Astrocyte of the spinal cord (primary cell): ENCODE measurements around the gene CCDC85A.

Experiments used
- DNase-seq: peaks from one replicate; pipeline ENCODE4 v3.0.0; 2011; ENCODE audit warnings: low read depth, low spot score
- H3K4me3 ChIP-seq: 2 replicates; pipeline ENCODE4 v1.5.1; 2011; ENCODE audit warnings: low read depth, mild to moderate bottlenecking, low read length, moderate library complexity
- CTCF ChIP-seq: IDR thresholded peaks from 2 replicates; pipeline ENCODE4 v1.5.1; 2012; ENCODE audit warnings: low read depth, mild to moderate bottlenecking, low read length, inconsistent platforms
- in situ Hi-C: cut with HindIII; loops from 2 replicates; pipeline ENCODE4 v1.10.0; 2017; ENCODE audit warnings: low sequenced_read_pairs

The CCDC85A gene

DNA sequence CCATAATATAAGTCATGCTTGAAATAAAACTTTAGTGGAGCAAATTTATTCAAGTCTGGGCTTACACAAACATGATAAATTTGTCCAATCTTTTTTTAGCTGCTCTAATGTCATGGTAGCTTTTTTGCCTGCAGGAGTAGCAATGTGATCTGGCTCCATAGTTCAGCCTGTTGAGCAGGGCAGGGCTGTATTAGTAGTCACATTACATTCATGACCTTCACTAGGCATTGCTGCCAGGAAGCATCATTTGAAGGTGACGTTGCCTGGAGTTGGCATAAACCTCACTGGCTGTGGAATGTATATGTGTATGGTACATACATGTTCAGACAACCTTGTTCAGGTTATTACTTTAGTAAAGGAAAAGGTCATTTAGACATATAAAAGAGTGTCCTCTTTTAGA lies 76.6 kb downstream of the CCDC85A start:
- in situ Hi-C loops: no loop called here
- no peak for DNase-seq
- H3K4me3 ChIP-seq: no peak overlapping the region
- no peak for TF ChIP-seq CTCF

DNA sequence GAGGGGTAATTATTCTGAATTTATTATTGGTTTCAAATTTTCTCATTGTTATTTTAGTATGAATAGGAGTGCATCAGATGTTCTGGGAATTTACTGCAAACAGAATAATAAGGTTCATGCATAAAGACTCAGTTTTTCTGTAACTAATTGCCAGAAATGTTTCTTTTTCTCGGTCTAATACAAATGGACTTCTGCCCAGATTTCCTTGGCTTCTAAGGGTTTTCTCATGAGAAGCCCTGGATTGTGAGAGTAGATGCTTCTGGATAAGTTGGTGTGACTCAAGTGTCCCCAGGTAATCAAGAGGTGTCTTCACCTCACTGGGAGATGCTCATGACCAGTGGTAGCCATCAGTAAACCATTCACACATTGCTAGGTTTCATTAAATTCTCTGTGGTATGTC lies 78.5 kb downstream of the CCDC85A start:
- H3K4me3 ChIP-seq: no peak overlapping the region
- no peak for DNase-seq
- no peak for TF ChIP-seq CTCF
- in situ Hi-C loops: no loop called here

GRCh38 chr2:56263876-56264275 lies 80.1 kb downstream of the CCDC85A start:
- in situ Hi-C loops: no loop called here
- no peak for TF ChIP-seq CTCF
- no peak for DNase-seq
- no peak overlapping the region for H3K4me3 ChIP-seq

GRCh38 chr2:56266761-56267414 lies 83.1 kb downstream of the CCDC85A start:
- in situ Hi-C loops: no loop called here
- H3K4me3 ChIP-seq: no peak overlapping the region
- no peak for TF ChIP-seq CTCF
- no peak for DNase-seq

DNA sequence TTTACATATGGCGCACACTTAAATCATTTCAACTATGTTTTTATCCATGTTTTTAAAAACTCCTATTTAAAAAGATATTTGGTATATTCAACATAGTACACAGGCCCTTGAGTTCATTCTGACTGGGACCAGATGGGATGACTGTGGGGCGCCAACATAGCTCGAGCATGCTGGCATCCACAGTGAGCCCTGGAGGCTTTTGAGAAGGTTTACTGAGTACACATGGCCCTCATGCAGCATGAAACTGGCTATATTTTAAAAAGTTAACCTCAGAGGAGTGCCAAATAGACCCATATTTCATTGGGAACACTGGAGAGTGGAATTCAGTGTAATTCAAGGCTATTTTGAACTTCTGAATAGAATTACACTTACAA lies 83.6 kb downstream of the CCDC85A start:
- H3K4me3 ChIP-seq: no peak overlapping the region
- in situ Hi-C loops: no loop called here
- no peak for DNase-seq
- no peak for TF ChIP-seq CTCF

GRCh38 chr2:56268856-56269255 lies 85.1 kb downstream of the CCDC85A start:
- DNase-seq: no peak
- TF ChIP-seq CTCF: no peak
- in situ Hi-C loops: no loop called here
- no peak overlapping the region for H3K4me3 ChIP-seq

DNA sequence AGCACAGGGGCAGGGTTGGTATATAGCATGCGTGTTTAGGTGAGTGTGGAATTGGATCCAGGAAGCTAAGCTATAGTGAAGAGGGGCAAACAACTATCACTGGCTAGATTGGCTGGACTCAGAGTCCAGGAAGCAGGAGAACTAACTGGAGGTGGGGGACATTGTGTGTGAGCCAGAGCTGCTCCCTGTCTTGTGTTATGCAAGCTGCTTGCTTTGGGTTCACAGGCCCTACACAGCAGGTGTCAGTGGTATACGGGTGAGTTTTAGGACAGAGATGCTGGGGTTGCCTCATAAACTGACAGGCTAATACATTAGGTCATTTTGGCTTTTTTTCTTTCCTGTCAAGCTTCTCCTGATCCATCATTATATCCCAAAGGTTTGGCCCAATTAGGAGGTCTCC lies 87.5 kb downstream of the CCDC85A start:
- in situ Hi-C loops: no loop called here
- TF ChIP-seq CTCF: no peak
- no peak overlapping the region for H3K4me3 ChIP-seq
- no peak for DNase-seq
